WERI-Rb-1 (cell line): ENCODE results near the gene CAPN5.
A peak's percentile ranks its signal among the peaks of the same experiment; 100 is the strongest.

Source experiments
- DNase-seq: peaks from one replicate; pipeline ENCODE4 v3.0.0-alpha.2; 2020
- H3K27ac ChIP-seq: fragments of 250-450 bp; sonication (Bioruptor Pico); 2 replicates; pipeline ENCODE4 v1.5.1; 2020; ENCODE audit warnings: mild to moderate bottlenecking, moderate library complexity
- H3K27me3 ChIP-seq: fragments of 250-450 bp; sonication (Bioruptor Pico); 2 replicates; pipeline ENCODE4 v1.5.1; 2021; ENCODE audit warnings: mild to moderate bottlenecking, low read depth, moderate library complexity; ENCODE audit not compliant: insufficient read depth, severe bottlenecking
- H3K36me3 ChIP-seq: fragments of 250-450 bp; sonication (Bioruptor Pico); 2 replicates; pipeline ENCODE4 v1.5.1; 2020; ENCODE audit warnings: mild to moderate bottlenecking, moderate library complexity
- H3K4me3 ChIP-seq: 2 replicates; pipeline ENCODE4 v1.5.1; 2011; ENCODE audit warnings: low read depth, mild to moderate bottlenecking, control low read depth, low read length
- H3K9me3 ChIP-seq: fragments of 250-450 bp; sonication (Bioruptor Pico); 2 replicates; pipeline ENCODE4 v1.5.1; 2021; ENCODE audit warnings: mild to moderate bottlenecking, moderate library complexity; ENCODE audit not compliant: severe bottlenecking
- TF ChIP-seq, protein P1 (sequence below): IDR thresholded peaks from 2 replicates; pipeline ENCODE4 v1.5.1; 2011; ENCODE audit warnings: low read depth, mild to moderate bottlenecking, control low read depth, inconsistent platforms, low read length

CAPN5 gene

DNA sequence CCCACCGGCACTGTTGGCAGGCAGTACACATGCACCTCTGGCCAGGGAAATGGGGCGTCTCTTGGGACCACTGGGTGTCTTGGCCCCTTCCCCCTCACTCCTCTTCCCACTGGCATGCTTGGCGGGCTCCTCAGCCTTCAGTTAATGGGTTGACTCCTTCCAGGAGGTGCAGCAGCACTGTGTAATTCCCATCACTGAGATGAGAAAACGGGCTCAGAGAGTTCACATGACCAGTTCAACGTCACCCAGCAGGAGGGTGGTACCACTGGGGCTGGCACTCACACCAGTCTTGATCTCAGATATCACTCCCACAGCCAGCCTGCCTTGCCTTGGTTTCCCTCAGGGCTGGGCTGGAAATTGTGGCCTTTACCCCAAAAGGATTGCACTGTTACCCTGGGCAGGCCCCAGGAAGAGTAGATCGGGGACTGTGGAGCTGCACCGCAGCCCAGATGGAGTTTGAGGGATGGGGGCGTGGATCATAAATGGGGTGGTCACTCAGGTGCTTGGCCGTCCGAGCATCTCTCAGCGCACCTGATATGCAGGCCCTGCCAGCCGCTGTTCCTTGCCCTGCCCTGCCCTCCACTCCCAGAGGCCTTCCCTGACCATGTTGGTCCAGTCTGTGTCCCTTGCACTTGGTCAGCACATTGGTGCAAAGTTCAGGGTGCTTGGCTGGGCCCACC, 16.9 kb downstream of the CAPN5 start:
- DNase-seq, result no peak
- Histone ChIP-seq H3K36me3 (no peaks in the 10 kb centered on the region), H3K9me3 (no peaks in the 10 kb centered on the region), H3K4me3 (no peak overlapping the region), H3K27ac (no peak overlapping the region), H3K27me3 (no peaks in the 10 kb centered on the region)
- TF ChIP-seq, protein P1, sequence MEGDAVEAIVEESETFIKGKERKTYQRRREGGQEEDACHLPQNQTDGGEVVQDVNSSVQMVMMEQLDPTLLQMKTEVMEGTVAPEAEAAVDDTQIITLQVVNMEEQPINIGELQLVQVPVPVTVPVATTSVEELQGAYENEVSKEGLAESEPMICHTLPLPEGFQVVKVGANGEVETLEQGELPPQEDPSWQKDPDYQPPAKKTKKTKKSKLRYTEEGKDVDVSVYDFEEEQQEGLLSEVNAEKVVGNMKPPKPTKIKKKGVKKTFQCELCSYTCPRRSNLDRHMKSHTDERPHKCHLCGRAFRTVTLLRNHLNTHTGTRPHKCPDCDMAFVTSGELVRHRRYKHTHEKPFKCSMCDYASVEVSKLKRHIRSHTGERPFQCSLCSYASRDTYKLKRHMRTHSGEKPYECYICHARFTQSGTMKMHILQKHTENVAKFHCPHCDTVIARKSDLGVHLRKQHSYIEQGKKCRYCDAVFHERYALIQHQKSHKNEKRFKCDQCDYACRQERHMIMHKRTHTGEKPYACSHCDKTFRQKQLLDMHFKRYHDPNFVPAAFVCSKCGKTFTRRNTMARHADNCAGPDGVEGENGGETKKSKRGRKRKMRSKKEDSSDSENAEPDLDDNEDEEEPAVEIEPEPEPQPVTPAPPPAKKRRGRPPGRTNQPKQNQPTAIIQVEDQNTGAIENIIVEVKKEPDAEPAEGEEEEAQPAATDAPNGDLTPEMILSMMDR, result no peak

DNA sequence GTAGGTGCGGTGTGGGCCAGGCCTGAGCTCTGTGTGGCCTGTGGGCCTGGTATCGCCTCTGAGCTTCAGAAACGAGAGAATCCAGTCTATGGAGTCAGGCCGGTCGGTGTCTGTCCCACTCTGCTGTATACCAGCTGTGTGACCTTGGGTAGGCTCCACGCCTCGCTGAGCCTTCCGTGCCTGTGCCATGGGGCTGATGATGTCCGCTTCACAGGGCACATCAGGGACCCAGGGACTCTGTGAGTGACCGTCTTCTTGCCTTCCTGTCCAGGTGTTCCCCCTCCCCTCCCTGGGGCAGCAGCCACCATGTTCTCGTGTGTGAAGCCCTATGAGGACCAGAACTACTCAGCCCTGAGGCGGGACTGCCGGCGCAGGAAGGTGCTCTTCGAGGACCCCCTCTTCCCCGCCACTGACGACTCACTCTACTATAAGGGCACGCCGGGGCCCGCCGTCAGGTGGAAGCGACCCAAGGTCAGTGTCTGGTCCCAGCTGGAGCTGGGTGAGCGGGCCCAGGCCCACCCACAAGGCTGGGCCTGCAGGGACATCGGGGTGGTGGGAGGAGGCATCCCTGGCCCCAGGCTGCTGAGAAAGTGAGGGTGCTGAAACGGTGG, 17.9 kb downstream of the CAPN5 start:
- H3K27me3 ChIP-seq, result no peaks in the 10 kb centered on the region
- TF ChIP-seq, protein P1, result no peak
- no peak overlapping the region for H3K27ac ChIP-seq
- no peaks in the 10 kb centered on the region for H3K9me3 ChIP-seq
- peak; percentile 4 for DNase-seq
- H3K4me3 ChIP-seq, result no peak overlapping the region
- no peaks in the 10 kb centered on the region for H3K36me3 ChIP-seq

DNA sequence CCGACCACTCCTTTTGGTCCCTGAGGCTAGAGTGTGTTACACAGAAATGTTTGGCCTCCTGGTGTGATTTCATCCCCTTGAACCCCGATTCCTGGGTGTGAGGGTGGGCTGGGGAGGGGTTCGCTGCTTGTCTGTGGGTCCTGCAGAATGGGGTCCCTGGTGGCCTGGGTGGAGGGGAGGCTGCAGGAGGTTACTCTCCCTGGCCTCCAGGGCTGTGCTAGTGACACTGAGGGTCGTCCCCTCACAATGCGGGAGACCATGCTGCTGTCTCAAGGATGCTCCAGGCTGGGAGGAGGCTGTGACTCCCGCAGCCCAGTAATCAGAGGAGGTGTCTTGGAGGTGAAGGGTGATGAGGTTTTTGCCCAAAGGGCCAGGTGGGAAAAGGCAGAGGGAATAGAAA, 18.9 kb downstream of the CAPN5 start:
- H3K36me3 ChIP-seq, result no peaks in the 10 kb centered on the region
- TF ChIP-seq, protein P1, result no peak
- H3K27ac ChIP-seq, result no peak overlapping the region
- no peak overlapping the region for H3K4me3 ChIP-seq
- DNase-seq, result no peak
- H3K9me3 ChIP-seq, result no peaks in the 10 kb centered on the region
- H3K27me3 ChIP-seq, result no peaks in the 10 kb centered on the region

DNA sequence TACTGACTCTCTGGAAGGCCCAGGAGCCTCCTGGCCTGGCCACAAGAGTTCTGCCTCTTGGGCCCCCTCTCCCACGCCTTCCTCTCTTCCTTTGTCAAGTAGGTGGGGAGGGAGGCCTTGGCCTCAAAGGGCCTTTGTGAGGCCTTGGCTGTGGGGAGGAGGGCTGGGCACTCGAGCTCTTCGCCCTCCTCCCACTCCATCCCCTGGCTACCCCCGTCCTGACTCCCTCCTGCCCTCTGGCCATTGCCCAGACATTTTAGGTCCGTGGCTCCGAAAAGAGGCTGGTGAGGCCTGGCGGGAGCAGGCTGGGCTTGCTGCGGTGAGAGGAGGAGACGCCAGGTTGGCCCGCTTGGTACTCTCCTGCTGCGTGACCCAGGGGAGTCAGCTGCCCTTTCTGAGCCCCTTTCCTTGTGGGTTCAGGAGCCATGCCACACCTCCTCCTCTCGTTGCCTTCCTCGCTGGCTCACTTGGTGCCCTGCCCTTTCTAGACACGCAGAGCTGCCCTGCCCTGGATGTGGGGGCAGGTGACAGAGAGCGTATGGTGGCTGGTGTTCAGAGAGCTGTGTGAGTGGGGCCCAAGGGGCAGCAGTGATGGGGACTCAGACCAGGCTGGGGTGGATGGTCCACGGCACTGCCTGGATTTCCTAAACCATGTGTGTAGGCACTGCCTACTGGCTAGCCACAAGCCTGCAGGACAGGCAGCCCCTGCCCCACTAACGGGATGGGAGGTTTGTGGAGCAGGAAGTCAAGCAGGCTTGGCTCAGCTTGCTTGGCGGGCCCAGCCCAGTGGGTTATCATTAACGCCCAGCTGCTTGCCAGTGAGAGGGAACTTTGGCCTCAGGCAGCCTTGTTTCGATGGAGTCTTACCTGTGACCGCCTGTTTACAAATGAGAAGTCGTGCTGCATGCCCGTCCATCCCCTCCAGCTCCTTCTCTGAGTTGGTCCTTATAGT, 20.0 kb downstream of the CAPN5 start:
- no peak overlapping the region for H3K4me3 ChIP-seq
- no peak overlapping the region for H3K27ac ChIP-seq
- H3K27me3 ChIP-seq, result no peaks in the 10 kb centered on the region
- no peak for DNase-seq
- TF ChIP-seq, protein P1, result no peak
- H3K36me3 ChIP-seq, result no peaks in the 10 kb centered on the region
- H3K9me3 ChIP-seq, result no peaks in the 10 kb centered on the region

DNA sequence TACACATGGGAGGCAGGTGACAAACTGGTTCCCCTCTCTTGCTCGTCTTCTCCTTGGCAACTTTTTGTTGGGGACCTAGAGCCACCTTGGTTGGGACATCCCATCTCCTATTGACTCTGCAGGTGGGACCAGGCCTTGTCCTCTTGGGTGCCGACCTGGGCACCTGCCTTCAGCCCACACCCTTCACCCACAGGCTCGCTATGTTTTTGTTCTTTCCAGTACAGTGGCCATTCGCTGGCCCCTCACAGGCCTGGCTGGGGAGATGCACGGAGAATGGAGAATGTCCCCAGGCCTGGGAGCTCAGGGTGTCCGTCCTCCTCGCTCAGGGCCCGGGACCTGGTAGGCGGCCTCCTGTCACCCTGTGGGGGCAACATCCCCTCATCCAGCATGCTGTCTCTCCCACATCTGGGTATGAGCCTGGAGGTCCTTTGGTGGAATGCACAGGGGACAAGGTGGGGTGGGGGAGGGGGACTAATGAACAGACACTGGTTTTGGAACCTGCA, 21.0 kb downstream of the CAPN5 start:
- Histone ChIP-seq H3K4me3 (no peak overlapping the region), H3K36me3 (no peaks in the 10 kb centered on the region), H3K27me3 (no peaks in the 10 kb centered on the region), H3K9me3 (no peaks in the 10 kb centered on the region), H3K27ac (no peak overlapping the region)
- DNase-seq, result no peak
- TF ChIP-seq, protein P1, result no peak
